T-helper 1 cell treated with Interleukin-12 subunit alpha and Interleukin-12 subunit beta and Interleukin-4 antibody, amounts not matched to agents 30 μg/mL and 1 μg/mL, for 36 hours (primary cell): Measurements from ENCODE around the gene ACE.

ENCODE experiments used
- H3K27ac Mint-ChIP-seq: one replicate; pipeline ENCODE4 v1.8.0; 2021; ENCODE audit warnings: mild to moderate bottlenecking, mixed read lengths
- H3K27me3 Mint-ChIP-seq: one replicate; pipeline ENCODE4 v1.8.0; 2021; ENCODE audit warnings: low read depth, mixed read lengths
- H3K36me3 Mint-ChIP-seq: one replicate; pipeline ENCODE4 v1.8.0; 2021; ENCODE audit warnings: low read depth, mixed read lengths
- H3K4me1 Mint-ChIP-seq: one replicate; pipeline ENCODE4 v1.8.0; 2021; ENCODE audit warnings: low read depth, mixed read lengths
- H3K4me3 Mint-ChIP-seq: one replicate; pipeline ENCODE4 v1.8.0; 2021; ENCODE audit warnings: mild to moderate bottlenecking, moderate library complexity, mixed read lengths
- H3K9me3 Mint-ChIP-seq: one replicate; pipeline ENCODE4 v1.8.0; 2021; ENCODE audit warnings: mixed read lengths

Gene ACE

GRCh38 chr17:63534816-63535455, 58.1 kb downstream of the ACE start:
- H3K27me3 Mint-ChIP-seq = peaks cover 28% of the 10 kb centered on the region
- no peaks in the 10 kb centered on the region for H3K4me1 Mint-ChIP-seq
- H3K9me3 Mint-ChIP-seq = no peaks in the 10 kb centered on the region
- H3K36me3 Mint-ChIP-seq = no peaks in the 10 kb centered on the region
- H3K4me3 Mint-ChIP-seq = no peak overlapping the region
- no peak overlapping the region for H3K27ac Mint-ChIP-seq

GRCh38 chr17:63535640-63536039, 58.8 kb downstream of the ACE start:
- Mint-ChIP-seq H3K27ac (no peak overlapping the region), H3K4me3 (no peak overlapping the region), H3K4me1 (no peaks in the 10 kb centered on the region), H3K36me3 (no peaks in the 10 kb centered on the region), H3K9me3 (no peaks in the 10 kb centered on the region), H3K27me3 (peaks cover 29% of the 10 kb centered on the region)

- Mint-ChIP-seq H3K36me3 (no peaks in the 10 kb centered on the region), H3K4me3 (no peak overlapping the region), H3K4me1 (no peaks in the 10 kb centered on the region), H3K27me3 (peaks cover 34% of the 10 kb centered on the region), H3K27ac (no peak overlapping the region), H3K9me3 (no peaks in the 10 kb centered on the region)
Measured at GRCh38 chr17:63537001-63537400, 60.1 kb downstream of the ACE start.

GRCh38 chr17:63537991-63538692, 61.3 kb downstream of the ACE start:
- Mint-ChIP-seq H3K4me3 (no peak overlapping the region), H3K27me3 (peaks cover 34% of the 10 kb centered on the region), H3K4me1 (no peaks in the 10 kb centered on the region), H3K27ac (no peak overlapping the region), H3K9me3 (no peaks in the 10 kb centered on the region), H3K36me3 (no peaks in the 10 kb centered on the region)

DNA sequence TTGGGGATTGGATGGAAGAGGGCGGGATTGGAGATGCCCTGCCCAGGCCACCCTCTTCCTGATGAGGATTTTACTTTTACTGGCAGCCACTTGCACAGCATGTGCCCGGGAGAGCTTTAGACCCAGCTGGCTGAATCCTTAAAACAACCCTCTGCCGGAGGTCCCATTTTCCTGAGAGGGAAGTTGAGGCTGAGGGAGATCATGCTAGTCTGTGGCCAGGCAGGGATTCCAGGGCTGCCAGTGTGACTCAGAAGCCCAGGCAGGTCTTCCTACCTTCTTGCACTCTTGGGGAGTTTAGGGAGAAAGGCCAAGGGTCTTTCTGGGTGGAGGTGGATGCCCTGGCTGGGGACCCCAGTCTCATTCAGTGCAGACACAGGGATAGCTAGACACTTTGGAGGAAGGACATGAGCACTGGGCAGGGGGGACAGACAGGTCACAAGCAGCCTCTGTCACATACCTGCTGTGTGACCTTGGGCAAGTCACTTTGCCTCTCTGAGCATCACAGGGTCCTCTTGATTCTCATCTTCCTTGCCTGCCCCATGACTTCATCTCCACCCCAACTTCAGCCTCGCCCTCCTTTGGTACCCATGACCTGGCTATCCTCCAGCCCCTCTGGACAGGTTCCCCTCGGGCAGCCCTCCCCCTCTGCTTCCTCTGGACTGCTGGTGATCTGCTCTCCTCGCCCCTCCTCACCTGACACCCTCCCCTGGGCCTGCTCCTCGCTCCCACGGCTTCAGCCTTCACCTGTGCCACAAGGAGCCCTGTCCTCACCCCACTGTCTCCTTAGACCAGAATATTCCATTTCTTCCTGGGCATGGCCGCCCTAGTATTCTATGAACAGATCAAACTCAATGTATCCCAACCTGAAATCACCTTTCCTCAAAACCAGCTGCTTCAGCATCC, 62.1 kb downstream of the ACE start:
- no peaks in the 10 kb centered on the region for H3K36me3 Mint-ChIP-seq
- H3K9me3 Mint-ChIP-seq = no peaks in the 10 kb centered on the region
- H3K27ac Mint-ChIP-seq = no peak overlapping the region
- H3K4me1 Mint-ChIP-seq = no peaks in the 10 kb centered on the region
- no peak overlapping the region for H3K4me3 Mint-ChIP-seq
- H3K27me3 Mint-ChIP-seq = peaks cover 34% of the 10 kb centered on the region

GRCh38 chr17:63540590-63540989, 63.7 kb downstream of the ACE start:
- peaks cover 34% of the 10 kb centered on the region for H3K27me3 Mint-ChIP-seq
- no peak overlapping the region for H3K4me3 Mint-ChIP-seq
- no peak overlapping the region for H3K27ac Mint-ChIP-seq
- H3K9me3 Mint-ChIP-seq = no peaks in the 10 kb centered on the region
- H3K36me3 Mint-ChIP-seq = no peaks in the 10 kb centered on the region
- no peaks in the 10 kb centered on the region for H3K4me1 Mint-ChIP-seq

DNA sequence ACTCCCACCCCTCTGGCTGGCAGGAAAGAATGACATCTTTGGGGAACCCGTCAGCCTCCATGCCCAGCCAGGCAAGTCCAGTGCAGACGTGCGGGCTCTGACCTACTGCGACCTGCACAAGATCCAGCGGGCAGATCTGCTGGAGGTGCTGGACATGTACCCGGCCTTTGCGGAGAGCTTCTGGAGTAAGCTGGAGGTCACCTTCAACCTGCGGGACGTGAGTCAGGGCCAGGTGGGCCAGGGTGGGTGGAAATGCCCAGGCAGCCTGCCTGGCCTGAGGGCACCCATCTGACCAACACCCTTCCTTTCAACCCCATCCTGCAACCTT, 65.3 kb downstream of the ACE start:
- Mint-ChIP-seq H3K9me3 (no peaks in the 10 kb centered on the region), H3K4me3 (no peak overlapping the region), H3K4me1 (no peaks in the 10 kb centered on the region), H3K27me3 (peaks cover 31% of the 10 kb centered on the region), H3K36me3 (no peaks in the 10 kb centered on the region), H3K27ac (no peak overlapping the region)

GRCh38 chr17:63542942-63543821, 66.3 kb downstream of the ACE start:
- peaks cover 23% of the 10 kb centered on the region for H3K27me3 Mint-ChIP-seq
- no peaks in the 10 kb centered on the region for H3K36me3 Mint-ChIP-seq
- no peak overlapping the region for H3K27ac Mint-ChIP-seq
- no peaks in the 10 kb centered on the region for H3K4me1 Mint-ChIP-seq
- no peaks in the 10 kb centered on the region for H3K9me3 Mint-ChIP-seq
- no peak overlapping the region for H3K4me3 Mint-ChIP-seq

DNA sequence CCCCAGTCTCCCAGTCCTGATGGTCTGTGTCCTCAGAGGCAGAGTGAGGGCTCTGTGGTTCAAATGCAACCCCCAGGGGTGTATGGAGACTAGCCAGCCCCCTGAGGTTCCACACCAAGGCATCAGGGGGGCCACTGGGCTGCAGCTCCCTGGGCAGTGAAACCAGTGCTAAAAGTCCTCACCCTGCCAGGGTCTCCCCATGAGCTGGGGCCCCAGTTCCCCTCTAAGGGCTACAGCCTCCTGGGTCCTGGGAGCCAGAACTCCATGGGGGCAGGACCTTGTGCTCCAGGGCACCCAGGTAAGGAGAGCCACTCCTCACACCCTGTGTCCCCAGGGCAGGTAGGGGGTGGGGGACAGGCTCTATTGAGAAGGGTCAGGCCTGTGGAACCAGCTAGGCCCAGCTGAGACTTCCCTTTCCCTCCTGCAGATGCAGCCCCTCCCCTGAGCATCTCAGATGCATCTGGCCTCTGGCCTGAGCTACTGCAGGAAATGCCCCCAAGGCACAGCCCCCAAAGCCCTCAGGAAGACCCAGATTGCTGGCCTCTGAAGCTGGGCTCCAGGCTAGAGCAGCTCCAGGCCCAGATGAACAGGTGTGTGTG, 67.1 kb downstream of the ACE start:
- H3K36me3 Mint-ChIP-seq = no peaks in the 10 kb centered on the region
- H3K4me1 Mint-ChIP-seq = no peaks in the 10 kb centered on the region
- H3K4me3 Mint-ChIP-seq = no peak overlapping the region
- H3K9me3 Mint-ChIP-seq = no peaks in the 10 kb centered on the region
- no peak overlapping the region for H3K27ac Mint-ChIP-seq
- peaks cover 16% of the 10 kb centered on the region for H3K27me3 Mint-ChIP-seq

GRCh38 chr17:63544467-63545301, 67.8 kb downstream of the ACE start:
- Mint-ChIP-seq H3K4me3 (no peak overlapping the region), H3K9me3 (no peaks in the 10 kb centered on the region), H3K27ac (no peak overlapping the region), H3K4me1 (no peaks in the 10 kb centered on the region), H3K27me3 (peaks cover 9% of the 10 kb centered on the region), H3K36me3 (no peaks in the 10 kb centered on the region)

DNA sequence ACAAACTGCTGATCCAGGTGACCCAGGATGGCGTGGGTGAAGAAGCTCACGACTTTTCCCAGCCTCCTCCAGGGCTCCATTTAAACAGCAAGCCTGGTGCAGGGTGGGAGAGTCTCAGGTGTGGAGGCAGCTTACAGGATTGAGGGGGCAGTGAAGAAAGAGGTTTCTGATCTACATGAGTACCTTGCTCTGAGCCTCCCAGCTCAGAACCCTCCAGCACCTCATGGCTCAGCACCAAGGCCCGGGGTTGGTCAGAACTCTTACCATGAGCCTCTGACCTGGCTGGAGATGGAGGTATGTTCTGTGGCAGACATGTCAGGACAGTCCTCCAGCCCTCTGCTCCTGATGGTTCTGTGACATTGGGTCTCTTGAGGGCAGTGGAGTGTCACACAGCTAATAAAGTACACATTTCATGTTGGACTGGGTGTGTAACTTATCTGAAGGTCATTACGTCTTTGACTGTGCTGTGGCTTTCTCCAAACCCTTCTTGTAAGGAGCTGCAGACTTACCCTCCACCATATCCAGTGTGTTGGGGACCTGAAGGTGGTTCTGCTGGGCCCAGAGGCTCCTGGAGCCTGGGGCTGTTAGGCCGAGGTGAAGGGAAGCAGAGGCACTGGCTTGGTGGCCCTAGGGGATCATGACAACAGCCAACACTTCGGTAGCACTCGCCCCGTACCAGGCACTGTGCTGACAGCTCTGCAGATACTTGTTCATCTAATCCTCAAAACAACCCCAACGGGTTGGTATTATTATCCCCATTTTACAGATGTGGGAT, 69.6 kb downstream of the ACE start:
- peaks cover 4% of the 10 kb centered on the region for H3K27me3 Mint-ChIP-seq
- H3K4me1 Mint-ChIP-seq = peaks cover 3% of the 10 kb centered on the region
- no peaks in the 10 kb centered on the region for H3K9me3 Mint-ChIP-seq
- H3K27ac Mint-ChIP-seq = no peak overlapping the region
- no peak overlapping the region for H3K4me3 Mint-ChIP-seq
- peaks cover 2% of the 10 kb centered on the region for H3K36me3 Mint-ChIP-seq

GRCh38 chr17:63547083-63547523, 70.2 kb downstream of the ACE start:
- Mint-ChIP-seq H3K27me3 (no peaks in the 10 kb centered on the region), H3K9me3 (no peaks in the 10 kb centered on the region), H3K4me3 (no peak overlapping the region), H3K27ac (no peak overlapping the region), H3K4me1 (peaks cover 7% of the 10 kb centered on the region), H3K36me3 (peaks cover 5% of the 10 kb centered on the region)
